ENCODE results near the gene STARD7. TPM values are rescaled to one million over a fixed set of nuclear protein-coding genes. Genes with fewer than 3 reads are reported as not detected.

Gene STARD7
- total and polyA plus RNA-seq, 2 of the 13 experiments (the other 11 are each of a cell fraction or from before 2014, with no cell fraction given), result 88.2 to 300 TPM

GRCh38 chr2:96159084-96159830, 49.4 kb downstream of the STARD7 start:
- intact Hi-C loops (cut with micrococcal nuclease; ENCODE audit: unreplicated experiment), result no loop called here
- peaks cover 22% of the 10 kb centered on the region for H3K4me1 ChIP-seq (ENCODE audit: insufficient read depth, low read length)
- H3K9me3 ChIP-seq (ENCODE audit: low read length), result no peaks in the 10 kb centered on the region
- CTCF ChIA-PET (ENCODE audit: low intra/inter-chr PET ratio, low total read pairs), result no interaction called here
- no peaks in the 10 kb centered on the region for H4K20me1 ChIP-seq (ENCODE audit: insufficient read depth, low read length)
- H3K4me2 ChIP-seq (ENCODE audit: low read depth, low read length), result no peak overlapping the region
- ATAC-seq (peak; percentile 5; the same call in 1 of the 3 replicates), DNase-seq (ENCODE audit: low spot score) (no peak), FAIRE-seq (no peak)
- TF ChIP-seq THAP11 (CRISPR knock-in tag; IDR thresholded peaks at IDR 0.05) (no peak), TRAFD1 (CRISPR knock-in tag; IDR thresholded peaks at IDR 0.05; ENCODE audit: borderline replicate concordance) (no peak), HOXA3 (CRISPR knock-in tag; IDR thresholded peaks at IDR 0.05) (no peak), PLRG1 (conservative IDR thresholded peaks at IDR 0.05) (no peak), ZNF782 (CRISPR knock-in tag; IDR thresholded peaks at IDR 0.05; ENCODE audit: borderline replicate concordance) (no peak), CEBPB (IDR thresholded peaks at IDR 0.05; ENCODE audit: borderline replicate concordance, low read depth, low read length) (no peak), GPBP1L1 (CRISPR knock-in tag; IDR thresholded peaks at IDR 0.05) (no peak), ZNF749 (CRISPR knock-in tag; IDR thresholded peaks at IDR 0.05; ENCODE audit: borderline replicate concordance) (no peak), AGO1 (IDR thresholded peaks at IDR 0.05; ENCODE audit: low read depth, low read length, poor library complexity, severe bottlenecking) (no peak), ZZZ3 (CRISPR knock-in tag; IDR thresholded peaks at IDR 0.05; ENCODE audit: borderline replicate concordance) (no peak), TEAD3 (CRISPR knock-in tag; optimal IDR thresholded peaks at IDR 0.05; ENCODE audit: borderline replicate concordance) (no peak), ZNF468 (CRISPR knock-in tag; IDR thresholded peaks at IDR 0.05) (no peak), ZNF549 (CRISPR knock-in tag; IDR thresholded peaks at IDR 0.05) (no peak), RNF219 (CRISPR knock-in tag; IDR thresholded peaks at IDR 0.05) (no peak), FOSL1 (CRISPR knock-in tag; IDR thresholded peaks at IDR 0.05; ENCODE audit: borderline replicate concordance) (no peak), ZNF790 (CRISPR knock-in tag; IDR thresholded peaks at IDR 0.05; ENCODE audit: borderline replicate concordance) (no peak), ZNF207 (IDR thresholded peaks at IDR 0.05; ENCODE audit: borderline replicate concordance) (no peak), NFE2 (CRISPR knock-in tag; IDR thresholded peaks at IDR 0.05) (no peak)
- H3K27me3 ChIP-seq (ENCODE audit: control insufficient read depth in 1 of 2, insufficient read depth in 2 of 2, low read length in 2 of 2), result peaks cover 15 to 68% of the 10 kb centered on the region in 2 experiments
- no peak overlapping the region for H2AFZ ChIP-seq (ENCODE audit: low read length)
- no TSS peak for BruUV-seq (replicated peaks)
- no peak overlapping the region for H3K4me3 ChIP-seq (replicated peaks in 1 of 3; ENCODE audit: insufficient read depth in 1 of 3, low read depth in 2 of 3, low read length in 3 of 3)
- POLR2A ChIA-PET, result no interaction called here
- in situ Hi-C loops (cut with HindIII; ENCODE audit: extremely low pct_ligation_motif_present, low pct_unique_long_range_greater_than_20kb), result no loop called here
- no peaks in the 10 kb centered on the region for H3K36me3 ChIP-seq (replicated peaks in 1 of 2; ENCODE audit: control insufficient read depth in 1 of 2, insufficient read depth in 2 of 2, low read length in 2 of 2)
- 35% methylated on average over 17 of the region's 17 CpGs for WGBS (ENCODE audit: low lambda C conversion rate)
- no peak overlapping the region for H3K9ac ChIP-seq (ENCODE audit: insufficient read depth, low read depth, low read length)
- no peaks in the 10 kb centered on the region for H3K79me2 ChIP-seq (ENCODE audit: insufficient read depth, low read length)
- H3K27ac ChIP-seq (ENCODE audit: extremely low read length, insufficient read depth, low read length), result no peak overlapping the region
